Esophagus squamous epithelium (tissue), 5 donors: Measurements from ENCODE around the gene BRSK2. TPM values are rescaled to one million over a fixed set of nuclear protein-coding genes. Genes with fewer than 3 reads are reported as not detected.
"Not testable (repeated sequence)": the region's sequence is repeated elsewhere in the genome, so short reads cannot be mapped to it uniquely, and the experiment has no call there.

Source experiments
- DNase-seq: peaks from one replicate; lab custom pipeline; 2025; lab: John Stamatoyannopoulos, UW
- H3K27ac ChIP-seq, 4 donors: fragments of 200-600 bp; sonication (generic); one replicate each; pipeline ENCODE4 v1.5.1; 2016 to 2019; ENCODE audit warnings: mild to moderate bottlenecking in 1 of 4
- H3K27me3 ChIP-seq, 4 donors: fragments of 200-600 bp; sonication (generic); 1 replicate in 3 of 4; 2 replicates in 1 of 4; pipeline versions ENCODE4 v1.5.1 to v1.6.0; 2017 to 2021; ENCODE audit warnings: antibody characterized with exemption in 1 of 4
- H3K36me3 ChIP-seq, 3 donors: fragments of 200-600 bp; sonication (generic); one replicate each; pipeline ENCODE4 v1.5.1; 2016 to 2019
- H3K4me1 ChIP-seq, 3 donors: fragments of 200-600 bp; sonication (generic); one replicate each; pipeline ENCODE4 v1.5.1; 2017 to 2019
- H3K4me3 ChIP-seq, 4 donors: fragments of 200-600 bp; sonication (generic); 1 replicate in 3 of 4; 2 replicates in 1 of 4; pipeline ENCODE4 v1.5.1; 2016 to 2019; ENCODE audit warnings: mild to moderate bottlenecking in 2 of 4, moderate library complexity in 1 of 4
- H3K9me3 ChIP-seq, 3 donors: fragments of 200-600 bp; sonication (generic); one replicate each; pipeline ENCODE4 v1.5.1; 2016 to 2019
- CTCF ChIP-seq, 6 experiments: fragments of 450-650 bp in 4 of 6; fragments of 200-600 bp in 2 of 6; sonication (generic) in 2 of 6; IDR thresholded peaks; one replicate each; pipeline ENCODE4 v1.5.1; 2016 to 2019; ENCODE audit warnings: antibody characterized with exemption in 6 of 6, mild to moderate bottlenecking in 4 of 6, moderate library complexity in 4 of 6
- POLR2A ChIP-seq, 4 donors: fragments of 450-650 bp; IDR thresholded peaks; one replicate each; pipeline ENCODE4 v1.6.1; 2017; ENCODE audit warnings: antibody characterized with exemption in 4 of 4, mild to moderate bottlenecking in 4 of 4, moderate library complexity in 3 of 4
- WGBS, 2 donors: methylation state at CpG; one replicate each; pipeline ENCODE4 v1.1.5; 2018; 5-methylcytosine and 5-hydroxymethylcytosine counted together
- intact Hi-C: fragments of 100-400 bp; cut with DNase I; formaldehyde crosslinking; loops from one replicate; pipeline ENCODE4 v1.15.0; 2022
- total RNA-seq, 4 donors: library from RNA; depleted of rRNA; stranded (reverse); fragments of >200 nt; gene quantifications; one replicate each; pipeline ENCODE4 v1.1.0, GENCODE V29; 2016
- donor health status: DM: yes; HTN: yes; CAD: no.

The BRSK2 gene
- total RNA-seq, 4 donors from 2014 or later: 0.23 to 1.3 (median 0.35) TPM; not detected in 1

DNA sequence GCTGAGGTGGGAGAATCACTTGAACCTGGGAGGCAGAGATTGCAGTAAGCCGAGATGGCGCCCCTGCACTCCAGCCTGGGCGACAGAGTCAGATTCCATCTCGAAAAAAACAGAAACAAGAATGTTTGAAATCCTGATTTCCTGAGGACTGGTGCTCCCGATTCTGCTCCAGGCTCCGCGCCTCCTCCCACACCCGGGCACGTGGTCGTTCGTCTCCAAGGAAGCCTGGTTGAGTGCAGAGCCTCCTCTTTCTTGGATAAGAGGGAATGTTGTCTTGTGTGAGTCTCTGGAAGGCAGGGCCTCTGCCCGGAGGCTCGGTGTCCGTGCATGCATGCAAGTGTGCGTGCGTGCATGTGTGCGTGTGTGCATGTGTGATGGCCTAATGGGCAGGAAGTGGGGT is 30.1 kb downstream of the BRSK2 start:
- Histone ChIP-seq H3K9me3 (peaks cover 0 to 52% (median 36%) of the 10 kb centered on the region in 3 donors), H3K27ac (no peak overlapping the region), H3K4me3 (no peak overlapping the region), H3K36me3 (no peaks in the 10 kb centered on the region), H3K27me3 (peaks cover 0 to 23% (median 2%) of the 10 kb centered on the region in 4 donors), H3K4me1 (no peaks in the 10 kb centered on the region)
- WGBS, 2 donors: 91 to 92% methylated on average over 11 to 14 of the region's 17 CpGs
- DNase-seq: no peak
- TF ChIP-seq POLR2A (IDR thresholded peaks at IDR 0.05) (no peak), CTCF (IDR thresholded peaks at IDR 0.05) (no peak)
- intact Hi-C loops: no loop called here

DNA sequence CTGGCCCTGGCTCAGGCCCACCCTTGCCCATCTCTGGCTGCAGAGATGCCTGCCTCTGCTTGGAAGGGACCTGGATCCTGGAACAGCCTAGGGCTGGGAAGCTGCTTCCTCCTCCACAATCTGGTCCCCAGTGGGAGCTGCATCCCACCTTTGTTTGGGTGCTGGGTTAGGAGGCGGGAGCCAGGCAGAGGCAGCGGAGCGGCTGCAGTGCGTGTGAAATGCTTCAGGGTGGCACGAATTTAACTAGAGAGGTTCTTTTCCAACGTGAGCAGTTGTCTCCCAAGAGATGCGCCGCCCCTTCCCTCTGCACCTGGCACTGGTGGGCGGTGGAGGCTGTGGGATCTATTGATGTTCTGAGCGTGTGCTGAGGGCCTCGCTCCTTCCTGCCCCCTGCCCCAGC is 31.6 kb downstream of the BRSK2 start:
- Histone ChIP-seq H3K4me3 (no peak overlapping the region), H3K4me1 (no peaks in the 10 kb centered on the region), H3K27me3 (peaks cover 0 to 36% (median 2%) of the 10 kb centered on the region in 4 donors), H3K36me3 (no peaks in the 10 kb centered on the region), H3K9me3 (peaks cover 0 to 40% (median 36%) of the 10 kb centered on the region in 3 donors), H3K27ac (no peak overlapping the region)
- DNase-seq: no peak
- intact Hi-C loops: no loop called here
- WGBS, 2 donors: no CpG with 5 or more reads among the region's 11 CpGs
- no peak for TF ChIP-seq POLR2A (IDR thresholded peaks at IDR 0.05)
- TF ChIP-seq CTCF (IDR thresholded peaks at IDR 0.05): no peak

GRCh38 chr11:1422481-1422880 is 32.7 kb downstream of the BRSK2 start:
- intact Hi-C loops: no loop called here
- no peaks in the 10 kb centered on the region for H3K36me3 ChIP-seq
- DNase-seq: no peak
- TF ChIP-seq POLR2A (IDR thresholded peaks at IDR 0.05) (no peak), CTCF (IDR thresholded peaks at IDR 0.05) (no peak)
- H3K4me1 ChIP-seq: no peaks in the 10 kb centered on the region
- WGBS, 2 donors: 75% methylated on average over 4 of the region's 9 CpGs; no CpG with 5 or more reads in 1 of the 2 donors
- peaks cover 0 to 48% (median 2%) of the 10 kb centered on the region in 4 donors for H3K27me3 ChIP-seq
- H3K27ac ChIP-seq: no peak overlapping the region
- H3K9me3 ChIP-seq: peaks cover 0 to 28% (median 27%) of the 10 kb centered on the region in 3 donors
- H3K4me3 ChIP-seq: no peak overlapping the region

GRCh38 chr11:1422981-1423380 is 33.2 kb downstream of the BRSK2 start:
- peaks cover 0 to 51% (median 2%) of the 10 kb centered on the region in 4 donors for H3K27me3 ChIP-seq
- TF ChIP-seq CTCF (IDR thresholded peaks at IDR 0.05): no peak
- H3K4me1 ChIP-seq: no peaks in the 10 kb centered on the region
- no peak overlapping the region for H3K4me3 ChIP-seq
- no peaks in the 10 kb centered on the region for H3K36me3 ChIP-seq
- intact Hi-C loops: no loop called here
- no peak for DNase-seq
- no peak overlapping the region for H3K27ac ChIP-seq
- no CpG with 5 or more reads among the region's 15 CpGs for WGBS, 2 donors
- H3K9me3 ChIP-seq: peaks cover 0 to 24% (median 23%) of the 10 kb centered on the region in 3 donors

- peaks cover 0 to 19% (median 19%) of the 10 kb centered on the region in 3 donors for H3K9me3 ChIP-seq
- H3K4me3 ChIP-seq, H3K36me3 ChIP-seq, intact Hi-C loops, H3K4me1 ChIP-seq, DNase-seq, H3K27ac ChIP-seq: not testable (repeated sequence)
- 80% methylated on average over 3 of the region's 22 CpGs; no CpG with 5 or more reads in 1 of the 2 donors for WGBS, 2 donors
- H3K27me3 ChIP-seq: peaks cover 0 to 51% (median 2%) of the 10 kb centered on the region in 4 donors
Observed at GRCh38 chr11:1423406-1423805, 33.7 kb downstream of the BRSK2 start.

DNA sequence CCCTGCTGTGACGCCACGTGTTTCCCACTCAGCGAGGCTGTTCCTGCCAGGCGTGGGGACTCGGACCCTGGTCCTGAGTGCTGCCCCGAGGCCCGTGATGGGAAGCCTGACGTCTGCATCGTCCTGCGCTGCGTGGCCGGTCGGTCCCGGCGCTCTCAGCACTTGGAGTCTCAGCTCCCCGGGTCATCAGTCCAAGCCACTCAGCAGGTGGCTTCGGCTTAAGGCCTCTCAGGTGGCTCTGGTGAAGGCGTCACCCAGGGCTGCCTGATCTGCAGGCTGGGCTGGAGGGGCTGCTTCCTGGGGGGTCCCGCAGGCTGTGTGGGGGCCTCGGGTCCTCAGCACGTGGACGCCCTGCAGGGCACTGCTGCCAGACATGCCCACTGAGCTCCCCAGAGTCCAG is 35.3 kb downstream of the BRSK2 start:
- peaks cover 0 to 3% (median 3%) of the 10 kb centered on the region in 3 donors for H3K9me3 ChIP-seq
- H3K4me1 ChIP-seq: no peaks in the 10 kb centered on the region
- TF ChIP-seq CTCF (IDR thresholded peaks at IDR 0.05) (no peak), POLR2A (IDR thresholded peaks at IDR 0.05) (no peak)
- H3K36me3 ChIP-seq: no peaks in the 10 kb centered on the region
- WGBS, 2 donors: no CpG with 5 or more reads among the region's 22 CpGs
- intact Hi-C loops: no loop called here
- DNase-seq: no peak
- no peak overlapping the region for H3K4me3 ChIP-seq
- H3K27me3 ChIP-seq: peaks cover 0 to 51% (median 2%) of the 10 kb centered on the region in 4 donors
- no peak overlapping the region for H3K27ac ChIP-seq
